GM20431 (cell line): ENCODE measurements around the gene TMEM252.

Experiments
- in situ Hi-C: fragments of 300-500 bp; cut with MseI, MboI; formaldehyde crosslinking; loops from one replicate; pipeline ENCODE4 v1.15.0; 2020; ENCODE audit warnings: low sequenced_read_pairs; ENCODE audit not compliant: unreplicated experiment

TMEM252 gene

DNA sequence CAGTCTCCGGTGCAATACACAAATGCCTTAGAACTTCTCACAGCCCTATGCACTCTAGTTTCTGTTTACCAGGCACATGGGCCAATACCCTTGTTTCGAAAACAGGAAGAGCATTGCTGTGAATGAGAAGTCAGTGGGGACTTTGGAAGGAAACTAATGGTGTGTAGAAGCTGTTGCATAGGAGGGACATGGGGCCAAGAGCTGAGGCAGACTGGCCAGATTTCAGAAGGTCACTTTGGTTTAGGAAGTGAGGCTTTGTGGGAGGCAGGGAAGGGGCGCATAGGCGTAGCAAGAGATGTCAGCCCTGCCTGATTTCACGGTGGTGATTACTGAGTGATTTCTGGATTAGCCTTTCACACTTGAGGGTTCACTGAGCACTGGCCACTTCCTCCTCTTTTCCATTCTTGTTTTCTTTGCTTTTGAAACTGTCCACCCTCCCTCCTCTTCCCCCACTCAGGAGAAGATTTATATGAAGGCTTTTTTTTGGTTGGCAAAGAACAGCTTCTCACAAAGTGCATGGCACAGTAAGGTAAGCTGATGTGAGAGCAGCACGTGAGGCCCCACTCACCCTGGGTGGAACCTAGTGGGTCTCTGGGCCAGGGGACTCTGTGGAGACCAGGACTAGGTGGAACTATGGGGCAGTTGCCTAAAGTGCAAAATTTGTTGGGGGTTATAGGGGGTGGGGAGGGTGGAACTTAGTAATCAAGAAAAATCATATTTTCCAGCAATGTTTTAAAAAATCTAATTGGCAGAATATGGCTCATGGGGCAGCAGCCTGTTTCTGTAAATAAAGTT lies 6.1 kb upstream of the TMEM252 start:
- in situ Hi-C loops = no loop called here

DNA sequence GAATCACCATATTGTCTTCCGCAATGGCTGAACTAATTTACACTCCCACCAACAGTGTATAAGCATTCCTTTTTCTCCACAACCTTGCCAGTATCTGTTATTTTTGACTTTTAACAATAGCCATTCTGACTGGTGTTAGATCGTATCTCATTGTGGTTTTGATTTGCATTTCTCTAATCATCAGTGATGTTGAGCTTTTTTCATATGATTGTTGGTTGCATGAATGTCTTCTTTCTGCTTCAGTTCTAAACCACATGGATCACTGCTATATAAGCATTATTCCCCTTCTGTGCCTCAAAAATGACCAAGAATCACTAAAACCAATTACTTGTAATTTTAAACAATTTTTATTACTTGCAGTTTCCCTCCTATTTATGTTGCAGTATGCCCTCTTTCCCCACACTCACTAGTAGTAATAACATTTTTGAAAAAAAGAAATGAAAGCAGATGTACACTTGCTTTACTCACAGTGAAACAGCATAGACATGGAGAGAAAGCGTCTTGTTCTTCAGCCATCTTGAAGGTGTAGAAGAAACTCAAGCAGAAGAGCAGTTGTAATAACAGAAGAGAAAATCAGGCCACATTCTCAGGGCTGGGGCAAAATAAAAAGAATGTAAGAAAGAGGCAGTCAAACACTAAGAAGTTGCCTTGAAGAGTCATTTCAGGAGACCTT lies 4.5 kb upstream of the TMEM252 start:
- in situ Hi-C loops = no loop called here

DNA sequence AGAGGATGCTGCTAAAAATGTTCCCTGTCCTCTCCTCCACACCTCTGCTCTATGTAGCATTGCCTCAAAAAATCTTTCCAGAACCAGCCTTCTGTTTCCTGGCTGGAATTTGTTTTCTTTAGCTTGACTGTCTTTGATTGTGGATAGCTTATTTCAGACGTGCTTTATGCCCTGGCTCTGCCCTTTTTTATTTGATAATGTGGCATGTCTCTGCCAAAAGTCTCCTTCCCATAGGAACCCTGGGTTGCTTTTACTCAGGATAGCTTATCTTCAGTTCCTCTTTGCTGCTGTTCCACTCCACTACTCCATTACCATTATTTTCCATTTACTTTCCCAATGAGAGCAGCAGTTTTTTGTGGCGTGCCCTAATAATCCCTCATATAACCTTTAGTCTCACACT lies 885 bp upstream of the TMEM252 start:
- in situ Hi-C loops = no loop called here

DNA sequence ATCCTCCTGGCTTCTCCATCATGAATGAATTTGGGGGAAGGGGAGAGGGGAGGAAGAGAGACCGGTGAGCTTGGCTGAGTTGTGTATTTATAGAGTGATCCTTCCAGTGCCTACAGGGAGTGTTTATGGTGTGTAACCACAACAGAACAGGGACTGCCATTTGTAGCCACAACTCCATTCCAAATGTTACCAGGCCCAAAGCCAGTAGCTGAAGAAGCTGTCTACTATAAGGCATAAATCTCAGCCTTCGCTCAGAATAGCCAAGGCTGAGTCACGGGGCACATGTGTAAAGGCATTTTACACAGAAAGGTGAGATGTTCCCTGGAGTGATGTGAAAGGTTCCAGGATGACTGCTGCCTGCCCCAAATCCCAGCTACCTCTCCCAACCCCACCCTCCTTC lies 2.5 kb downstream of the TMEM252 start:
- in situ Hi-C loops = no loop called here

DNA sequence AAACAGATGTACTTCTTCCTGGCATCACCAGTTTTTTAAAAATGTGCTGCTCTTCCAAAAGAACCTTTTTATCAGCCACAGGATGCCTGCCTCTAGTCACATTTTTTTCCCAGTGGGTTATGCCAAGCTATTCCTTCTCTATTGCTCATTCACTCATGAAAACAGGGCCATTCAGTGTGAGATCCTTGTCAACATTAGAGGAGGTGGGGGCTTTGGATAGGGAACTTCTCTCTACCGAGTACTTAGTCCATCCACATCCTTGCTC lies 3.1 kb downstream of the TMEM252 start:
- in situ Hi-C loops = no loop called here

DNA sequence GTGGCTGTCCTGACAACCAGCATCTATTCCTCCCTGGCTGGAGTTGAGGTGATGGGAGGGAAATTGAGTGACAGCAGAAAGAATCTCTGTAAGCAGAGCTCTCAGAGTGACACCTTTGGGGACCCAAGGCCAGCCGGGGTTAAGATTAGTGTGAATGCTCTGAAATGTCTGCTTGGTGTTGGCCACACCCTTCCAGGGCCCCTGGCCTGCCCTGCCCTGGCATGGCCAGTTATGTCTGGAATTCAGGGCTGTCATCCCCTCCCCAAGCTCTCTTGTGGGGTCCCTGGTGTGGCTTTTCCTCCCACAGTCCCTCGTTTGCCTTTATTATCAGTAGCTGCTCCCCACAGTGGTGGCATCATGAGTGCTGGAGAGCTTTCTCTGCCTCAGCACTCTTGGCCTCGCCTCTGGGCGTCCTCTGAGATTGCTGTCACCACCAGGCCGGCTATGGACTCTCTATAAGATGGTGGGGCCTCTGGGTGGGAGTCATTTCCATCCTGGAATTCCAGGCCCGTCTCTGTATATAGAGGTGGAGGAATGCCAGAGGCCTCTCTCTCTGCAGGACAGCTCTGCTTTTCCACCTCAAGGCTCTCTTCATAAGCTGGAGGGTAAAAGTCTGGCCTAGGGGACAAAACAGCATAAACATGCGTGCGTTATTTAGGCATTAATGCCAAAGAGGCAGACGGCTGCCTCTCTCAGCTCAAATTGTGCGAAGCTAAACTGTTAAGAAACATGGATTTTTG lies 3.6 kb downstream of the TMEM252 start:
- in situ Hi-C loops = no loop called here

DNA sequence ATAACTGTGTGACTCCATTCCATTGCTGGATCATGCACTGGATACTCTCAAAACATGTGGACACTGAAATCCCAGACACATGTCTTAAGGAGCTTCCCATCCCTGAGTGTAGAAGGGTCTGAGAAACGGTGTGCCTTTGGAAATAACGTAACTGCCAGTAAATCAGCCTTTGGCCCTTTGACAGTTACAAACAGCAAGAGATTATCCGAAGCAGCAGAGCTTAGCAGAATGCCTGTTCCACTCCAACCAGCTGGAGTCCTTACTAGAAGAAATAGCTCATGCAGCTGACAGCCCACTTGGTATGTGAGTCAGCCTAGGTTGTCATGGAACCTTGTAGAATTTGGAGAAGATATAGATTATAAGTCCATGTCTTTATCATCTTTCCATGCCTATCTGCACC lies 7.0 kb downstream of the TMEM252 start:
- in situ Hi-C loops = no loop called here

DNA sequence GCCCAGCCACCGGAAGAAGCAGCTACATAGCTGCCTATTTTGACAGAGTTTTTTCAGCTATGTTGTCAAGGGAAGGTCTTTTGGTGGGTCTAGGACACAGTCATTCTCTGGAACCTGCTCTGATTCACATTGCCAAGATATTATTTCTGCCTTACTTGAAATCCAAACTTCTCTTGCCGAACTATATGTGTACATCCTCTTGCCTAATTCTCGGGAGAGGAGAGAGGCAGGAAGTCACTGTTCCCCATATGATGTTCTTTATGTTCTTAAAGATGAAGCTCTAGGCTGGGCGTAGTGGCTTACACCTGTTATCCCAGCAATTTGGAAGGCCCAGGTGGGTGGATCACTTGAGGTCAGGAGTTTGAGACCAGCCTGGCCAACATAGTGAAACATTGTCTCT lies 8.6 kb downstream of the TMEM252 start:
- in situ Hi-C loops = no loop called here

DNA sequence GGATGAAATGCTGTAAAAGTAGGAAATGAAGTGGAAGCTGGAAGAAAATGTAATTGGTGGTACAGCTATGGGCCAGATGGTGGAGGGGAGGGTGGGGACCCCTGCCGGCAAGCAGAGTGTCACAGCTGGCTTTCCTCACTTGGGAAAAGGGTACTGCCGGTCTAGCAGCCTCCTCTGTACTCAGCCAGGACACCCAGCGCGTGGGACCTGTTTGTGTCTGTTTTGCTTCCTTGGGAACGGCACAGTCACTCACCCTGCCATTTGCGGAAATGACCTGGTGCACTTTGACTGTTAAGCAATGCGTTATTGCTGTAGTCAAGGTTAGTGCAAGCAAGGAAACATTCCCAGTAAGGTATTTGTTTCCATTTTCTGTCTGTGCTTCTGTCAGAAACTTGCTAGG lies 10.1 kb downstream of the TMEM252 start:
- in situ Hi-C loops = no loop called here

DNA sequence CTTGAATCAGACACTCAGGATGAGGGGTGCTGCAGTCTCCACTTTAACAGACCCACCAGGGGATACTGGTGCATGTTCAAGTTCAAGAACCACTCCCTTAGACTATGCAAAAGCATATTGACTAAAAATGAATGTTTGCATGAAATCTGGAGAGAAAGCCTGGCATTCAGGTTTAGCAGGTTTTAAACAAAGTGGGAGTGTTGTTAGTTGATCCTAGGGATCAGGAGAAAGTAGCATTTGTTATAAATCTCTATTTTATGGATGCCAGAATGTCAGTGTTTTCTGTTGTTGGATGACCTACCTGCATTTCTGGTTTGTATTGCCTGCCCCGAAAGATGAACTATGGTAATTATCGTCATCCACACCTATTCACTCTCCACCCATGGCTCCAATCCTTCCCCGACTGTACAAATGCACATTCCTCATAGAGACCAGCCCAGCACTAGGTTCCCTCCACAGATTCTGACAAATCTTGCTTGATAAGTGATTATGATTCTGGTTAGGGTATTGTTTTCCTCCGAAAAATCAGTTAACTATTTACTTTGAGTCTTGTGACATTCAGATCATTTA lies 17.2 kb downstream of the TMEM252 start:
- in situ Hi-C loops = no loop called here

DNA sequence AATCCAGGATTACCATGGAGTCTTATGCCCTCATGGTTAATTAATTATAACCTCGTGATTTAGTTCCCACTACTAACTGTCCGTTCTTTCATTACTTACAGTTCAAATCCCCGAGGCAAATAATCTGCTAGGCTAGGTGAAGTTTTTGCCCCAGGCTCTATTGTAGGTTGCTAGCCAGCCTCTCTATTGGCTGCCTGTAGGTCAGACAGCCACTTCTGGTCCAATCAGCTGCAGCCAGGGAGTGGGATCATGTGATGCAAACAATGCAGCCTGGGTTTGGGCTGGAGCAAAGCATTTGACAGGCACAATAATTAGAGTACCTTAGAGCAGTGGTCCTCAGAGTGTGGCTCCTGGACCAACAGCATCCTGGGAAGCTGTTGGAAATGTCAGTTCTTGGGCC lies 17.7 kb downstream of the TMEM252 start:
- in situ Hi-C loops = no loop called here

DNA sequence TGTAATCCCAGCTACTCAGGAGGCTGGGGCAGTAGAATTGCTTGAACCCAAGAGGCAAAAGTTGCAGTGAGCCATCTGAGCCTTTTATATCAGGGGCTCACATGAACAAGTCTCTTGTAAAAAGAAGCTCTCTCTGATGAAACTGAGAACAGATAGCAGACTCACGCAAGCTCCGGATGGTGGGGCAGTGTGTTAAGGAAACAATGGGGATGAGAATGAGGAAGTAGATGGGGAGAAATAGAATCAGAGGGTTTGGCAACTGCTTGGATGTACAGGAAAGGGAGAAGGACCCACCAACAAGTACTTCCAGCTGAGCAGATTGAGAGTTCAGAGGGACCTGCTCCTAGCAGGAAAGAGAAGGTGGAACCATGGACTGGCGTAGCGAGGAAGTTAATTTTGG lies 18.6 kb downstream of the TMEM252 start:
- in situ Hi-C loops = no loop called here

DNA sequence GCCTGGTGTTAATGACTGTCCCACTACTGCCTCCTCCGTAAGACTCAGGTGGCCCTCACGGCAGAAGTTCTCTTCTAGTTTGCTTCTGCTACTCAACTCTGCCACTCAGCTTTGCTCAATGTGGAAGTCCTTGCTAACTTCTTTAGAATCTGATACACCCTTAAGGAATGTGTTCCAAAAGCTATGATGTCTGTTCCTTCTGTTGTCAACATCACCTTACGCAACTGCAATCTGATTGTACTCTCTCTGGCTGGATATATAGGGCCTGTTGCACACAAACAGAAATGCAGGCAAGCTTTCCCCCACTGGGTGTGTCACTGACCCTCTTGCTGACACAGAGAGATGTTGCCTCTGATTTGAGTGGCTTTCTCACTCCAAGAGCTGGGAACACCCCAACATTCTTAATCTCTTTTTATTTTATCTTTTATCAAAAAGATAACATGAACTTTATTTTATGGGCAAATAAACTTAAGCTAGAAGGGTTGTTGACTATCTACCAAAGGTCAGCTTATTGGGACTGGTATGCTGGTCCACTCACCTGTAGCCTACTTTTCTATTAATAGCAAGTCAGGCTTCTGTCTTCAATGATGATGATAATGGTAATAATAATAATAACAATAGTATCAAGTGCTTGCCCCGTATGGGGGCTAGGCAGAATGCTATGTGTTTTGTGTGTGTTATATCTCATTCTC lies 25.2 kb downstream of the TMEM252 start:
- in situ Hi-C loops = no loop called here

DNA sequence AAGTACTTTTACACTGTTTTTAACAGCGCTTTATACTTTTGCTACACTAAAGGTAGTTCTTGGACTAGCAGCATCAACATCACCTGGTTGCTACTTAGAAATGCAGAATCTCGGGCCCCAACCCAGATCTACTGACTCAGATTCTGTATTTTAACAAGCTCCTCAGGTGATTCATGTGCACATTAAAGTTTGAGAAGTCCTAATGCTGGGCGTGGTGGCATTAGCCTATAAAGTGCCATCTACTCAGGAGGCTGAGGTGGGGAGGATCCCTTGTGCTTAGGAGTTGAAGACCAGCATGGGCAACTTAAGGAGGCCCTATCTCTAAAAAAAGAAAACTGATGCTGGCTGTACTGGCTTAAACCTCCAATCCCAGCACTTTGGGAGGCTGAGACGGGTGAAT lies 26.7 kb downstream of the TMEM252 start:
- in situ Hi-C loops = no loop called here

DNA sequence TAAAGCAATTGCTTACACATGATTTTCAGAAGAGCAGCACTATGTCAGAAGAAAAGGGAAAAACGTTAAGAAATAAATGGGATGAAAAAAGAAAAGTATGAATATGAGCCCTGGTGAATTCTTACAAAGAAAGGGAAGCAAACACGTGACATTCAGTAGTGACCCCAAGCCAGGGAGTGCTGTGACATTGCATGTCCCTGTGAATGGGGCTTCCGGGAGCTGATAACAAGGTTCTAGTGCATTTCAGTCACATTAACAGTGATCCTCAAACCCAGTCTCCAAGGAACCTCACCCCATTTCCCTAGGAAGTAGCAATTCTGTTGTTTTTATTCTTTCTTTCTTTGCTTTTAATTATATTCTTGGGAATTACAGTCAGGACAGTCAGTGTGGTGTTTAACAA lies 27.3 kb downstream of the TMEM252 start:
- in situ Hi-C loops = no loop called here

DNA sequence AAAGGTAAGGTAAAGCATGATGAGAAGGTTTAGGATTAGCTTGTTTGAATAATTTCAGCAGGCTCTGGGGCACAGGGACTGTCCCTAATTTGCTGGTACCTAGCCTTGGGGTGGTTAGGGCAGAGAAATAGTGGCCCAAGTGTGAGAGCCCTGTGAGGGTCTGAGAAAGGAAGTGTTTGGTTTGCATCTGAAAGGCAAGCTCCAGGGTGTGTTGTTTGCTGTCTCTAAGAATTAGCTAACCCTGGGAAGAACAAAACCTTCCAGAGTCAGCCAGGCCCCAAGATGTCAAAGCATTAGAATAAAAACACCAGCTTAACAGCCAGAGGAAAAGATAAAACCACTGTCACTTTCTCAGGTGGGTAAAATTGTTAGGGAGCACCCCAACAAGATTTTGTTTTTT lies 31.0 kb downstream of the TMEM252 start:
- in situ Hi-C loops = no loop called here

DNA sequence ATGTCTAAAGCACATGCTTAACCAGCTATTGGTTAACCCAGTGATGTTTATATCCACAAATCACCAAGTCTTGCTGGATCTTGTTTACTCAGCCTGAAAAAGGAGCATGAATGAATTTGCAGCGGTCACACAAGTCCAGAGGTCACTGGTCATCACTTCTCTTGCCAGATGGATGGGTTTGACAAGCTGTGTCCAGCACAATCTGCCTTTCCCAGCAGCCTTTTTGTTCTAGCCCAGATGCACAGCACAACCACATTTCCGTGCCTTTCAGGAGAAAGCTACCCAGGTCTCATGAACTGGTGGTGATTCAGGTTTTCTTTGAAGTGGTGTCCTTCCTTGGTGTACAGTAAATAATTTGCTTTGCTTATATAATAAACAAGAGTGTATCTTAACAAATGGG lies 32.1 kb downstream of the TMEM252 start:
- in situ Hi-C loops = no loop called here

DNA sequence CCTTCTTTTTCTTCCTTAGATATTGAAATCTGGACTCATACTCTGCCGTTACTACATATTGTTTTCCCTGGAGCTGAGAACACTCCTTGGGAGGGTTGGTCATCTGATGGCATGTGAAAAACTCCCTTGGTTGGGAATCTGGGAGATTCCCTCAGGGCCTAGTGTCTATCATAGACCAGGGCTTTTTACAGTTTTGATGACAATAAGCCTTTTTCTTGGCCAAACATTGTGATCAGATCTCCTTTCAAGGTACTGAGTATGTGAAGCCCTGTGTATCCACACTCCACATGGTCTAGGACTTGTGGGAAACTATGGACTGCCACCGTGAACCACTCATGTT lies 32.9 kb downstream of the TMEM252 start:
- in situ Hi-C loops = no loop called here

DNA sequence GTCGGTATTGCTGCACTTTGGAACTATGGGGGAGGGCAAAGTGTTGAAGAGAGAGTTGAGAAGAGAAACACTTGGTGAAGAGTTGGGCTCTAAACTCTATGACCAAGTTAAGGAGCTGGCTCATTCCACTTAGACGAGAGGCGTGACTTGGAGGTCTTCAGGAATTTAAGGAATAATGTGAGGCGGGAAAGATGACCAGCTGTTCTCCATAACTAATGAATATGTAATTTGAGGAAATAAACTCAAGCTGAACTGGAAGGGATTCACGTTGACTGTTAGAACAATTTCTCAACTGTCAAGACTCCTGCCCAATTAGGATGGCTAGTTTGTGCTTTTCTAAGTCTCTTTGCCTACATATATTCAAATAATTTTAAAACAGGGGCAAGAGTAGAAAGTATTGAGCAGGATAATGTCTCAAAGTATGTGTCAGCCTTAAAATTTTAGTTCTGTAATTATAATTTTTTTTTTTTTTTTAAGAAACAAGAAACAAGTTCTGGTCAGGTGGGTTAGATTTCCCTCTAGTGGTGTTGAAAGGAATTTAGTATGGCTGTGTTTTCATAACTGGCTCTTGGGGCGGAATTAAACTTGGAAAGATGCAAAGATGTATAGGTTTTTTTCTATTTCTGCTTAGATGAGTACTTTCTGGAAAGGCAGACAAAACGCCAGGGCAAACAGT lies 33.4 kb downstream of the TMEM252 start:
- in situ Hi-C loops = no loop called here

DNA sequence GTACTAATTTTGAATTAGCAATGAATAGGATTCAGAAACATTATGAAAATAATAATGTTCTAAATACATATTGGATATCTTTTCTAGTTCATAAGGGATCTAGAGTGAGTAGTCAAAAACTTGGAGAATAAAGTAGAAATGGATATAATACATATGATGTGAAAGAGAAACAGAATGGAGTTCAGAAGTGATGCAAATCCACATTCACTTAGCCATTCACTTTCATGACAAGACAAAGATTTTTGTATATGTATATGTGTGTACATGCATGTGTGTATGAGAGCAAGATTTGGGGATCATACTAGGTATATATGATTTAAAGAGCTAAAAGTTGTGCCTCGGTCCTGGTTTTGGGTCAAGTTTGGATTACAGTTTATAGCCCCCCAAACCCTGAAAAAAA lies 34.1 kb downstream of the TMEM252 start:
- in situ Hi-C loops = no loop called here
